ENCODE results near the gene DTNA.
"Not testable (repeated sequence)": the region's sequence is repeated elsewhere in the genome, so short reads cannot be mapped to it uniquely, and the experiment has no call there.

Gene DTNA

DNA sequence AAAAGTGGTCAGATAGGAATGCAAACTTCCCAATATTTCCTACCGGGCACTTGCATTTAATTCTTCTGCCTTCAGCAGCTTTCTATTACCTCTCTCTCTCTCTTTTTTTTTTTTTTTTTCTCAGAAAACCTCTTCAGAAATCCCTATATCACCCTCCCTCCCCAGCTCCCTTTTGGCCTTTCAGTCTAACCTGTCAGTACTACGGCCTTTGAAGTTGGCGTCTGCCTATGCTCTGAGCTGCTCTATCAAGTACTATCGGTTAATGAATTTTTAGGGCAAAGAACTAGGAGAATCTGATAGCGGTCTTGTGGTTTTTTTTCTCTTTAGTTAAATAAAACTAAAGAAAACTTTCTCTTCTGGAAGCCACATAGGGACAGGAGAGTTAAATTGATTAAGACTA is 208.8 kb downstream of the DTNA start:
- no peak for DNase-seq
- Histone ChIP-seq H3K36me3 (replicated peaks; ENCODE audit: insufficient read depth, low read length) (no peaks in the 10 kb centered on the region), H2AFZ (ENCODE audit: low read length) (no peak overlapping the region), H3K79me2 (ENCODE audit: low read length) (no peaks in the 10 kb centered on the region), H3K27ac (ENCODE audit: low read length) (no peak overlapping the region), H3K9me2 (replicated peaks; ENCODE audit: insufficient read depth, low read length) (no peaks in the 10 kb centered on the region), H3K4me2 (ENCODE audit: low read depth, low read length) (no peak overlapping the region), H3K27me3 (replicated peaks; ENCODE audit: insufficient read depth, low read length) (no peaks in the 10 kb centered on the region), H3K9me3 (replicated peaks; ENCODE audit: insufficient read depth, low read length) (no peaks in the 10 kb centered on the region), H3K4me1 (ENCODE audit: low read length) (no peaks in the 10 kb centered on the region), H4K20me1 (ENCODE audit: insufficient read depth, low read length) (no peaks in the 10 kb centered on the region), H3F3A (ENCODE audit: insufficient read depth, low read length) (no peaks in the 10 kb centered on the region), H3K4me3 (ENCODE audit: low read length) (no peak overlapping the region), H3K9ac (ENCODE audit: low read length) (no peak overlapping the region)
- TF ChIP-seq EZH2 (optimal IDR thresholded peaks at IDR 0.05; ENCODE audit: low read depth, low read length) = no peak
- no peak for TF ChIP-seq EZH2phosphoT487 (IDR thresholded peaks at IDR 0.05; ENCODE audit: low read length)
- no peak for TF ChIP-seq CTCF (IDR thresholded peaks at IDR 0.05; ENCODE audit: low read length)

DNA sequence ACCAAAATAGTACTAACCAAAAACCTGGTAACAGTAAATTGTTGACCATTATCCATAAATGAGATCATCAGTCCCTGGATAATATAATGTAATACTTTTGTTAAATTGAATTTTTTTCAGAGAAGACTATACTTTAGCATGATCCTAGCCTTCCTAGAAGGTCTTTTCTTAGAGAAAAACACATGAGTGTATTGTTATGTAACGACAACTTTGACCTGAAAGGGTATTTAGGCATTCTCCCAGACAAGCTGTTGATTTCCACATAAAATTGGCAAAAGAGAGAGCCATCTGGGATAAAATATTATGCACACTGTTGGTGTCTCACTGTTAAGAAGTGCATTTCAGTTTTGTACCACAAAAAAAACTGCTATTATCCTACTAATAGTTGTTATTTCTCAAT is 211.1 kb downstream of the DTNA start:
- Histone ChIP-seq H3K4me2 (ENCODE audit: low read depth, low read length) (no peak overlapping the region), H3K9me3 (replicated peaks; ENCODE audit: insufficient read depth, low read length) (no peaks in the 10 kb centered on the region), H3K36me3 (replicated peaks; ENCODE audit: insufficient read depth, low read length) (no peaks in the 10 kb centered on the region), H3K9me2 (replicated peaks; ENCODE audit: insufficient read depth, low read length) (no peaks in the 10 kb centered on the region), H3F3A (ENCODE audit: insufficient read depth, low read length) (no peaks in the 10 kb centered on the region), H3K79me2 (ENCODE audit: low read length) (no peaks in the 10 kb centered on the region), H3K4me3 (ENCODE audit: low read length) (no peak overlapping the region), H3K27me3 (replicated peaks; ENCODE audit: insufficient read depth, low read length) (no peaks in the 10 kb centered on the region), H3K4me1 (ENCODE audit: low read length) (no peaks in the 10 kb centered on the region), H2AFZ (ENCODE audit: low read length) (no peak overlapping the region), H3K9ac (ENCODE audit: low read length) (no peak overlapping the region), H3K27ac (ENCODE audit: low read length) (no peak overlapping the region), H4K20me1 (ENCODE audit: insufficient read depth, low read length) (no peaks in the 10 kb centered on the region)
- TF ChIP-seq CTCF (IDR thresholded peaks at IDR 0.05; ENCODE audit: low read length) = no peak
- DNase-seq = no peak

- DNase-seq = no peak
- no peak overlapping the region for H2AFZ ChIP-seq (ENCODE audit: low read length)
- no peaks in the 10 kb centered on the region for H3K27me3 ChIP-seq (replicated peaks; ENCODE audit: insufficient read depth, low read length)
- no peak overlapping the region for H3K27ac ChIP-seq (ENCODE audit: low read length)
- no peaks in the 10 kb centered on the region for H3K79me2 ChIP-seq (ENCODE audit: low read length)
- H3K9ac ChIP-seq (ENCODE audit: low read length) = no peak overlapping the region
- no peaks in the 10 kb centered on the region for H3K9me3 ChIP-seq (replicated peaks; ENCODE audit: insufficient read depth, low read length)
- H4K20me1 ChIP-seq (ENCODE audit: insufficient read depth, low read length) = no peaks in the 10 kb centered on the region
- TF ChIP-seq CTCF (IDR thresholded peaks at IDR 0.05; ENCODE audit: low read length) (no peak), EZH2phosphoT487 (IDR thresholded peaks at IDR 0.05; ENCODE audit: low read length) (no peak), EZH2 (optimal IDR thresholded peaks at IDR 0.05; ENCODE audit: low read depth, low read length) (no peak)
- no peaks in the 10 kb centered on the region for H3F3A ChIP-seq (ENCODE audit: insufficient read depth, low read length)
- H3K4me2 ChIP-seq (ENCODE audit: low read depth, low read length) = no peak overlapping the region
- no peaks in the 10 kb centered on the region for H3K36me3 ChIP-seq (replicated peaks; ENCODE audit: insufficient read depth, low read length)
- no peaks in the 10 kb centered on the region for H3K9me2 ChIP-seq (replicated peaks; ENCODE audit: insufficient read depth, low read length)
- no peaks in the 10 kb centered on the region for H3K4me1 ChIP-seq (ENCODE audit: low read length)
- no peak overlapping the region for H3K4me3 ChIP-seq (ENCODE audit: low read length)
Measured at GRCh38 chr18:34921811-34922385, 211.8 kb downstream of the DTNA start.

DNA sequence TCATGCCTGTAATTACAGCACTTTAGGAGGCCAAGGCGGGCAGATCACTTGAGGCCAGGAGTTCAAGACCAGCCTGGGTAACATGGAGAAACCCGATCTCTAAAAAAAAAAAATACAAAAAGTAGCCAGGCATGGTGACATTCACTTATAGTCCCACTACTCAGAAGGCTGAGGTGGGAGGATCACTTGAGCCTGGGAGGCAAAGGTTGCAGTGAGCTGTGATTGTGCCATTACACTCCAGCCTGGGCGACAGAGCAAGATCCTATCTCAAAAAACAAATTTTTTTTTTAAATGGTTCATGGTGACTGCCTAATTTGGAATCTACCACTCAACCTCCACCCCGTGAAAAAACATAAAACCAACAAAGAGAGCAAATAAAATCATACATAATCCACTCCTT is 212.5 kb downstream of the DTNA start:
- DNase-seq = not testable (repeated sequence)

More for the DNA sequence above, 212.5 kb downstream of the DTNA start:
- H3K36me3 ChIP-seq (replicated peaks; ENCODE audit: insufficient read depth, low read length); H2AFZ ChIP-seq (ENCODE audit: low read length); H3F3A ChIP-seq (ENCODE audit: insufficient read depth, low read length); H3K9ac ChIP-seq (ENCODE audit: low read length); H3K4me1 ChIP-seq (ENCODE audit: low read length); H3K27me3 ChIP-seq (replicated peaks; ENCODE audit: insufficient read depth, low read length); H3K4me2 ChIP-seq (ENCODE audit: low read depth, low read length); H4K20me1 ChIP-seq (ENCODE audit: insufficient read depth, low read length); H3K27ac ChIP-seq (ENCODE audit: low read length); H3K4me3 ChIP-seq (ENCODE audit: low read length); H3K79me2 ChIP-seq (ENCODE audit: low read length); H3K9me3 ChIP-seq (replicated peaks; ENCODE audit: insufficient read depth, low read length); H3K9me2 ChIP-seq (replicated peaks; ENCODE audit: insufficient read depth, low read length): not testable (repeated sequence)

Measured in MM.1S (cell line).